Subcutaneous adipose tissue (tissue), 4 donors: ENCODE data around the gene KIFC3. TPM values are rescaled to one million over a fixed set of nuclear protein-coding genes. Genes with fewer than 3 reads are reported as not detected.

ENCODE experiments used
- total RNA-seq, 4 donors: library from RNA; depleted of rRNA; stranded (reverse); fragments of >200 nt; gene quantifications; one replicate each; pipeline ENCODE4 v1.1.0, GENCODE V29; 2016
- TF ChIP-seq, protein P1 (sequence below): fragments of 450-650 bp; IDR thresholded peaks from one replicate; pipeline ENCODE4 v1.5.1; 2016; ENCODE audit warnings: low read depth, mild to moderate bottlenecking, control low read depth, antibody characterized with exemption, moderate library complexity

The KIFC3 gene
- total RNA-seq, 4 donors from 2014 or later, result 17.9 to 58.8 (median 28.7) TPM

GRCh38 chr16:57756424-57757325, 45.6 kb downstream of the KIFC3 start:
- TF ChIP-seq, protein P1, sequence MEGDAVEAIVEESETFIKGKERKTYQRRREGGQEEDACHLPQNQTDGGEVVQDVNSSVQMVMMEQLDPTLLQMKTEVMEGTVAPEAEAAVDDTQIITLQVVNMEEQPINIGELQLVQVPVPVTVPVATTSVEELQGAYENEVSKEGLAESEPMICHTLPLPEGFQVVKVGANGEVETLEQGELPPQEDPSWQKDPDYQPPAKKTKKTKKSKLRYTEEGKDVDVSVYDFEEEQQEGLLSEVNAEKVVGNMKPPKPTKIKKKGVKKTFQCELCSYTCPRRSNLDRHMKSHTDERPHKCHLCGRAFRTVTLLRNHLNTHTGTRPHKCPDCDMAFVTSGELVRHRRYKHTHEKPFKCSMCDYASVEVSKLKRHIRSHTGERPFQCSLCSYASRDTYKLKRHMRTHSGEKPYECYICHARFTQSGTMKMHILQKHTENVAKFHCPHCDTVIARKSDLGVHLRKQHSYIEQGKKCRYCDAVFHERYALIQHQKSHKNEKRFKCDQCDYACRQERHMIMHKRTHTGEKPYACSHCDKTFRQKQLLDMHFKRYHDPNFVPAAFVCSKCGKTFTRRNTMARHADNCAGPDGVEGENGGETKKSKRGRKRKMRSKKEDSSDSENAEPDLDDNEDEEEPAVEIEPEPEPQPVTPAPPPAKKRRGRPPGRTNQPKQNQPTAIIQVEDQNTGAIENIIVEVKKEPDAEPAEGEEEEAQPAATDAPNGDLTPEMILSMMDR, result no peak

- TF ChIP-seq, protein P1, result no peak
These were observed 46.4 kb downstream of the KIFC3 start for GRCh38 chr16:57755726-57756423.

- TF ChIP-seq, protein P1, result no peak
These were observed 47.1 kb downstream of the KIFC3 start for GRCh38 chr16:57755061-57755684.

- TF ChIP-seq, protein P1, result no peak
These were observed 47.8 kb downstream of the KIFC3 start for GRCh38 chr16:57754354-57755060.

DNA sequence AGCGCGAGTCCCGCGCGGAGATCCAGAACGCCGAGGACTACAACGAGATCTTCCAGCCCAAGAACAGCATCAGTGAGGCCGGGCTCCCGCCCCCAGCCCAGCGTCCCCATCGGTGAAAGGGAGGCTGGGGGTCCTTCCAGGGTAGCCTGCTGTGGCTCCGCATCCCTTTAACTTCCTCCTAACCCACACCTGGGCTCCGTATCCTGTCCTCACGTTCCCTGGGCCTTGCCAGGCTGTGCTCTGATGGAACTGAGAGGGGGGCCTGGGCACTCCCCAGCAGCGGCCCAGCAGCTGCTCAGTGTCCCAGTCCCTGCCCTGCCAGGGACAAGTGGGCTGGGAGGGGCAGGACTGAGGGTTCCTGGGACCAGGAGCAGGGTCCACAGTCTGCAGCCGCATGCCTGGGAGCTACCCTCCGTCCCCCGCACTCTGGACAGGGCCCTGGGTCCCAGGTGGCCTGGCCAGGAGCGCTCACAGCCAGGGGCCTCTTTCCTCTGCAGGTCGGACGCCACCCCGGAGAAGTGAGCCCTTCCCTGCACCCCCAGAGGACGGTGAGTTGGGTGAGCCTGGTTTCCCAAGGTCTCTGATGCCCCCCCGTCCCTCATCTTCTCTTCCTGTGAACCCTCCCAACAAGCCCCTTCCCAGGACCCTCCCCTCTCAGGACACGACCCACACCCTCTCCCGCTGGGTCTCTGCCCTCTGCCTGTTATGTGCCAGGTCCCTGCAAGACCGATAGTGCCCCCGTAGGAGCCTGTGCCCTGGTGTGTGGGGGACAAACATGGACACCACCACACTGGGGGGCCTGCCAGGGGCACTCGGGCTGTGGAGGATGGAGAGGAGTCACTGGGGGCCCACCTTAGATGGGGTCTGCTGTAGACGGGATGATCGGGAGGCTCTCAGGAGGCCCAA, 48.6 kb downstream of the KIFC3 start:
- TF ChIP-seq, protein P1, result no peak

DNA sequence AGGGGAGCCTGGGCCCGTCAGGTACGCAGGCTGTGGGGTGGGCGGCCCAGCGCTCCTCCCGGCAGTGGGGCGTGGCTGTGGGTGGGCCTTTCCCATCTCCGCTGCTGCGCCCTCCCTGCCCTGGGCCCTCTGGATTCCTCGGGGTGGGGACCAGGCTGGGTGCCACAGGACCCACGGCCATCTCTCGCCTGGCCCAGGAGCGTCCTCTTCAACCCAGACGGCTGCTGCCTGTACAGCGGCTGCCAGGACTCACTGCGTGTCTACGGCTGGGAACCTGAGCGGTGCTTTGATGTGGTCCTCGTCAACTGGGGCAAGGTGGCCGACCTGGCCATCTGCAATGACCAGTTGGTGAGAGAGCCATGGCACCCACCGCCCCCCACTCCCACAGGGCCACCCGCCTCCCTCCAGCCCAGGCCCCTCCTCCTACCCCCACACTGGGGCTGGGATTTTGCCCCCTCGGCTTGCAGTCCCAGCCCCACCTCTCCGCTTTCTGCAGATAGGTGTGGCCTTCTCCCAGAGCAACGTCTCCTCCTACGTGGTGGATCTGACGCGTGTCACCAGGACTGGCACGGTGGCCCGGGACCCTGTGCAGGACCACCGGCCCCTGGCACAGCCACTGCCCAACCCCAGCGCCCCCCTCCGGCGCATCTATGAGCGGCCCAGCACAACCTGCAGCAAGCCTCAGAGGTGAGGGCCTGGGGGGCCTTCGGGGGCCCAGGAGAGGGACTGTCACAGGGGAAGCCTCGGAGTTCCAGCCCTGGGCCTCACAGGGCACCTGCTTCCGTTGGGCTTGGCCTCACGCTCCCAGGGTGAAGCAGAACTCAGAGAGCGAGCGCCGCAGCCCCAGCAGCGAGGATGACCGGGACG, 49.5 kb downstream of the KIFC3 start:
- TF ChIP-seq, protein P1, result no peak
